Astrocyte (in vitro differentiated cells and primary cell): Measurements from ENCODE around the gene LAS1L. TPM values are rescaled to one million over a fixed set of nuclear protein-coding genes. Genes with fewer than 3 reads are reported as not detected.
"Not testable (repeated sequence)": the region's sequence is repeated elsewhere in the genome, so short reads cannot be mapped to it uniquely, and the experiment has no call there.

ENCODE experiments used
- DNase-seq: peaks from one replicate; pipeline ENCODE4 v3.0.0-alpha.2; 2010; ENCODE audit warnings: low read depth
- FAIRE-seq: peaks from 2 replicates; lab custom pipeline; 2011; peaks lifted over from hg19 to GRCh38; lab: Jason Lieb, UNC
- H2AFZ ChIP-seq: 2 replicates; pipeline ENCODE4 v1.6.0; 2012; ENCODE audit warnings: low read depth, low read length, inconsistent platforms
- H3K27ac ChIP-seq: 2 replicates; pipeline ENCODE4 v1.5.1; 2011; ENCODE audit warnings: low read depth, low read length, inconsistent platforms
- H3K27me3 ChIP-seq: 2 replicates; pipeline ENCODE4 v1.6.0; 2011; ENCODE audit warnings: low read length, inconsistent platforms; ENCODE audit not compliant: insufficient read depth
- H3K36me3 ChIP-seq: 2 replicates; pipeline ENCODE4 v1.5.1; 2011; ENCODE audit warnings: low read length, inconsistent platforms; ENCODE audit not compliant: insufficient read depth
- H3K4me1 ChIP-seq: 2 replicates; pipeline ENCODE4 v1.5.1; 2011; ENCODE audit warnings: low read length, inconsistent platforms; ENCODE audit not compliant: insufficient read depth
- H3K4me2 ChIP-seq: 2 replicates; pipeline ENCODE4 v1.6.0; 2012; ENCODE audit warnings: low read length, inconsistent platforms
- H3K4me3 ChIP-seq: 2 replicates; pipeline ENCODE4 v1.5.1; 2011; ENCODE audit warnings: low read depth, mild to moderate bottlenecking, low read length, inconsistent platforms; ENCODE audit not compliant: insufficient read depth
- H3K79me2 ChIP-seq: 2 replicates; pipeline ENCODE4 v1.6.0; 2012; ENCODE audit warnings: mild to moderate bottlenecking, low read length, inconsistent platforms; ENCODE audit not compliant: insufficient read depth
- H3K9ac ChIP-seq: 2 replicates; pipeline ENCODE4 v1.6.0; 2012; ENCODE audit warnings: mild to moderate bottlenecking, low read length, inconsistent platforms
- H3K9me3 ChIP-seq: 2 replicates; pipeline ENCODE4 v1.5.1; 2012; ENCODE audit warnings: low read depth, mild to moderate bottlenecking, low read length, inconsistent platforms; ENCODE audit not compliant: insufficient read depth
- H4K20me1 ChIP-seq: 2 replicates; pipeline ENCODE4 v1.6.0; 2012; ENCODE audit warnings: low read length, inconsistent platforms; ENCODE audit not compliant: insufficient read depth
- H3K27ac Mint-ChIP-seq: one replicate; pipeline ENCODE4 v1.8.0; 2021; ENCODE audit warnings: mild to moderate bottlenecking, mixed read lengths; ENCODE audit not compliant: unreplicated experiment
- H3K27me3 Mint-ChIP-seq: one replicate; pipeline ENCODE4 v1.8.0; 2021; ENCODE audit warnings: low read depth, mixed read lengths; ENCODE audit not compliant: unreplicated experiment
- H3K36me3 Mint-ChIP-seq: one replicate; pipeline ENCODE4 v1.8.0; 2021; ENCODE audit warnings: low read depth, mixed read lengths; ENCODE audit not compliant: unreplicated experiment
- H3K4me1 Mint-ChIP-seq: one replicate; pipeline ENCODE4 v1.8.0; 2021; ENCODE audit warnings: low read depth, mixed read lengths; ENCODE audit not compliant: unreplicated experiment
- H3K4me3 Mint-ChIP-seq: one replicate; pipeline ENCODE4 v1.8.0; 2021; ENCODE audit warnings: mild to moderate bottlenecking, moderate library complexity, mixed read lengths; ENCODE audit not compliant: unreplicated experiment
- H3K9me3 Mint-ChIP-seq: one replicate; pipeline ENCODE4 v1.8.0; 2021; ENCODE audit warnings: mild to moderate bottlenecking, mixed read lengths; ENCODE audit not compliant: unreplicated experiment
- EZH2 ChIP-seq: IDR thresholded peaks from 2 replicates; pipeline ENCODE4 v1.6.1; 2012; ENCODE audit warnings: mild to moderate bottlenecking, low read length, inconsistent platforms; ENCODE audit not compliant: insufficient read depth
- total RNA-seq: library from RNA; stranded (reverse); gene quantifications from 2 replicates; pipeline ENCODE4 v1.2.1, GENCODE V29; 2021
- TF ChIP-seq, protein P1 (sequence below): IDR thresholded peaks from 2 replicates; pipeline ENCODE4 v1.5.1; 2011; ENCODE audit warnings: low read depth, mild to moderate bottlenecking, inconsistent platforms, low read length, moderate library complexity; ENCODE audit not compliant: insufficient read depth

The LAS1L gene
- total RNA-seq, 1 donor from 2014 or later: 35.4 TPM

DNA sequence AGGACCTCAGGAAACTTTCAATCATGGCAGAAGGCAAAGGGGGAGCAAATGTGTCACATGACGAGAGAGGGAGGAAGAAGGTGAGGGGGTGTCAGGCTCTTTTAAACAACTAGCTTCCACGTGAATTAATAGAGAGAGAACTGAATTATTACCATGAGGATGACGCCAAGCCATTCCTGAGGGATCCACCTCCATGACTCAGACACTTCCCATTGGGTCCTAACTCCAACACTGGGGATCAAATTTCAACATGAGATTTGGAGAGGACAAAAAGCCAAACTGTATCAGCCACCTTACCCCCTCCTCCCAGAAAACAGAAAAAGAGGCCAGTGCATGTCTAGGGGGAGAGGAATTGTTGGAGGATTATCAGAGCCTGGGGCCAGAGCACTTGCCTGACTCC, 40.4 kb upstream of the LAS1L start:
- no peak overlapping the region for H3K9ac ChIP-seq
- no peaks in the 10 kb centered on the region for H3K9me3 ChIP-seq
- FAIRE-seq: peak; percentile 49
- H3K4me3 ChIP-seq: no peak overlapping the region
- H2AFZ ChIP-seq: no peak overlapping the region
- Mint-ChIP-seq H3K4me3 (no peak overlapping the region), H3K36me3 (no peaks in the 10 kb centered on the region), H3K27me3 (no peaks in the 10 kb centered on the region), H3K9me3 (no peaks in the 10 kb centered on the region), H3K4me1 (no peaks in the 10 kb centered on the region), H3K27ac (no peak overlapping the region)
- TF ChIP-seq, protein P1, sequence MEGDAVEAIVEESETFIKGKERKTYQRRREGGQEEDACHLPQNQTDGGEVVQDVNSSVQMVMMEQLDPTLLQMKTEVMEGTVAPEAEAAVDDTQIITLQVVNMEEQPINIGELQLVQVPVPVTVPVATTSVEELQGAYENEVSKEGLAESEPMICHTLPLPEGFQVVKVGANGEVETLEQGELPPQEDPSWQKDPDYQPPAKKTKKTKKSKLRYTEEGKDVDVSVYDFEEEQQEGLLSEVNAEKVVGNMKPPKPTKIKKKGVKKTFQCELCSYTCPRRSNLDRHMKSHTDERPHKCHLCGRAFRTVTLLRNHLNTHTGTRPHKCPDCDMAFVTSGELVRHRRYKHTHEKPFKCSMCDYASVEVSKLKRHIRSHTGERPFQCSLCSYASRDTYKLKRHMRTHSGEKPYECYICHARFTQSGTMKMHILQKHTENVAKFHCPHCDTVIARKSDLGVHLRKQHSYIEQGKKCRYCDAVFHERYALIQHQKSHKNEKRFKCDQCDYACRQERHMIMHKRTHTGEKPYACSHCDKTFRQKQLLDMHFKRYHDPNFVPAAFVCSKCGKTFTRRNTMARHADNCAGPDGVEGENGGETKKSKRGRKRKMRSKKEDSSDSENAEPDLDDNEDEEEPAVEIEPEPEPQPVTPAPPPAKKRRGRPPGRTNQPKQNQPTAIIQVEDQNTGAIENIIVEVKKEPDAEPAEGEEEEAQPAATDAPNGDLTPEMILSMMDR: no peak
- no peak for TF ChIP-seq EZH2
- no peaks in the 10 kb centered on the region for H3K36me3 ChIP-seq
- H3K27ac ChIP-seq: no peak overlapping the region
- H3K79me2 ChIP-seq: no peaks in the 10 kb centered on the region
- H3K4me1 ChIP-seq: no peaks in the 10 kb centered on the region
- DNase-seq: no peak
- no peaks in the 10 kb centered on the region for H3K27me3 ChIP-seq
- no peak overlapping the region for H3K4me2 ChIP-seq
- H4K20me1 ChIP-seq: no peaks in the 10 kb centered on the region

DNA sequence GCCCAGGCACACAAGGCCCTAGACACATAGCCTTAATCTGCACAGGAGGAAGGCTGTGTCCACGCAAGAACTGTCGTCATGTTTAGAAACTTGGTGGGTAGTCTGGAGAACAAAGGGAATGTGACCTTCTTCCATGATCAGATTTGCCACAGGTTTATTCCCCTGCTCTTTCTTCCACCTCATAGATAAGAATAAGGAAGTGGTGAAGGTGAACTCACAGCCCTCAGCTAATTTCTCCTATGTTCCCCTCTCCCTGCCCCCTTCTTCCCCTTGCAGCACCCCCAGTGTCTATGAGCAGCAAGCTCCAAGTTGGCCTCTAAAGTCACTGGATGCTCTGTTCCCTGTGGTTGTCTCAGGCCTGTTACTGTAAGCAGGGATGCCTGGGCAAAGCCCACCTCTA, 39.8 kb upstream of the LAS1L start:
- Histone ChIP-seq H4K20me1 (no peaks in the 10 kb centered on the region), H3K27me3 (no peaks in the 10 kb centered on the region), H3K27ac (no peak overlapping the region), H3K36me3 (no peaks in the 10 kb centered on the region), H3K9ac (no peak overlapping the region), H3K4me2 (no peak overlapping the region), H3K9me3 (no peaks in the 10 kb centered on the region), H3K79me2 (no peaks in the 10 kb centered on the region), H3K4me1 (no peaks in the 10 kb centered on the region), H3K4me3 (no peak overlapping the region), H2AFZ (no peak overlapping the region)
- no peaks in the 10 kb centered on the region for H3K4me1 Mint-ChIP-seq
- TF ChIP-seq, protein P1: no peak
- TF ChIP-seq EZH2: no peak
- H3K27ac Mint-ChIP-seq: no peak overlapping the region
- H3K9me3 Mint-ChIP-seq: no peaks in the 10 kb centered on the region
- no peaks in the 10 kb centered on the region for H3K27me3 Mint-ChIP-seq
- DNase-seq: no peak
- H3K4me3 Mint-ChIP-seq: no peak overlapping the region
- peak; percentile 73 for FAIRE-seq
- no peaks in the 10 kb centered on the region for H3K36me3 Mint-ChIP-seq

DNA sequence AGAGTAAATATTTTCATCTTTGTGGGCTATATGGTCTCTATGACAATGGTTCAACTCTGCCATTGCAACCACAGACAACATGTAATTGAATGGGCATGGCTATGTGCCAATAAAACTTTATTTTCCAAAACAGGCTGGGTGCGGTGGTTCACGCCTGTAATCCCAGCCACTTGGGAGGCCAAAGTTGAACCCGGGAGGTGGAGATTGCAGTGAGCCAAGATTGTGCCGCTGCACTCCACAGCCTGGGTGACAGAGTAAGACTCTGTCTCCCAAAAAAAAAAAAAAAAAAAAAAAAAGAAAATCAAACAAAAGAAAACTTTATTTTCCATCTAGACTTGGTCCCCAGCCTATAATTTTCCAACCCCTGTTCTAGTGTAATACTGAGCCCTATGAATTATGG, 38.4 kb upstream of the LAS1L start:
- H3K9me3 ChIP-seq: no peaks in the 10 kb centered on the region
- no peak overlapping the region for H3K4me3 Mint-ChIP-seq
- H3K27me3 ChIP-seq: no peaks in the 10 kb centered on the region
- H3K4me1 Mint-ChIP-seq: no peaks in the 10 kb centered on the region
- H3K27me3 Mint-ChIP-seq: peaks cover under 1% of the 10 kb centered on the region
- H3K4me1 ChIP-seq: no peaks in the 10 kb centered on the region
- H3K79me2 ChIP-seq: no peaks in the 10 kb centered on the region
- no peak for FAIRE-seq
- no peak for TF ChIP-seq EZH2
- TF ChIP-seq, protein P1: no peak
- no peak overlapping the region for H3K27ac Mint-ChIP-seq
- H4K20me1 ChIP-seq: no peaks in the 10 kb centered on the region
- H3K4me3 ChIP-seq: no peak overlapping the region
- no peak overlapping the region for H3K27ac ChIP-seq
- no peaks in the 10 kb centered on the region for H3K36me3 ChIP-seq
- no peak overlapping the region for H3K9ac ChIP-seq
- H3K9me3 Mint-ChIP-seq: no peaks in the 10 kb centered on the region
- no peak overlapping the region for H3K4me2 ChIP-seq
- H2AFZ ChIP-seq: no peak overlapping the region
- H3K36me3 Mint-ChIP-seq: no peaks in the 10 kb centered on the region
- DNase-seq: no peak

DNA sequence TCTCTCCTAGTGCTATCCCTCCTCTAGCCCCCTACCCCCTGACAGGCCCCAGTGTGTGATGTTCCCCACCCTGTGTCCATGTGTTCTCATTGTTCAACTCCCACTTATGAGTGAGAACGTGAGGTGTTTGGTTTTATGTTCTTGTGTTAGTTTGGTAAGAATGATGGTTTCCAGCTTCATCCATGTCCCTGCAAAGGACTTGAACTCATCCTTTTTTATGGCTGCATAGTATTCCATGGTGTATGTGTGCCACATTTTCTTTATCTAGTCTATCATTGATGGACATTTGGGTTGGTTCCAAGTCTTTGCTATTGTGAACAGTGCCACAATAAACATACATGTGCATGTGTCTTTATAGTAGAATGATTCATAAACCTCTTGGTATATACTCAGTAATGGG, 28.3 kb upstream of the LAS1L start:
- not testable (repeated sequence) for H2AFZ ChIP-seq

More for the DNA sequence above, 28.3 kb upstream of the LAS1L start:
- H3K4me1 Mint-ChIP-seq, H3K4me2 ChIP-seq, H3K36me3 Mint-ChIP-seq, H4K20me1 ChIP-seq, H3K36me3 ChIP-seq, H3K27me3 Mint-ChIP-seq, H3K4me1 ChIP-seq, H3K9ac ChIP-seq, H3K27ac ChIP-seq, H3K4me3 Mint-ChIP-seq, DNase-seq, H3K4me3 ChIP-seq, H3K27me3 ChIP-seq, FAIRE-seq, H3K79me2 ChIP-seq, H3K9me3 ChIP-seq, H3K9me3 Mint-ChIP-seq, H3K27ac Mint-ChIP-seq: not testable (repeated sequence)
